HCT116 (cell line): ENCODE data around the gene IFT57.

Experiments used
- ATF3 ChIP-seq: IDR thresholded peaks from 2 replicates; pipeline ENCODE4 v1.6.1; 2012
- CEBPB ChIP-seq: IDR thresholded peaks from 2 replicates; pipeline ENCODE4 v1.6.1; 2012; ENCODE audit warnings: low read depth
- CTCF ChIP-seq, 3 experiments: fragments of 200-600 bp in 1 of 3; sonication (generic) in 1 of 3; IDR thresholded peaks in 2 of 3; conservative IDR thresholded peaks in 1 of 3; 2 replicates each; pipeline ENCODE4 v1.5.1; 2012 to 2017; ENCODE audit warnings: low read depth in 2 of 3, low read length in 2 of 3, antibody characterized with exemption in 1 of 3, borderline replicate concordance in 1 of 3, control low read depth in 1 of 3, mild to moderate bottlenecking in 1 of 3, mixed read lengths in 1 of 3, mixed run types in 1 of 3, moderate library complexity in 1 of 3; ENCODE audit not compliant: insufficient read depth in 1 of 3
- EZH2 ChIP-seq: fragments of 200-600 bp; sonication (generic); IDR thresholded peaks from 2 replicates; pipeline ENCODE4 v1.6.1; 2017; ENCODE audit warnings: antibody characterized with exemption, mixed run types
- EZH2phosphoT487 ChIP-seq: fragments of 200-600 bp; IDR thresholded peaks from 2 replicates; pipeline ENCODE4 v1.6.1; 2018; ENCODE audit warnings: antibody characterized with exemption, borderline replicate concordance
- JUND ChIP-seq: IDR thresholded peaks from 2 replicates; pipeline ENCODE4 v1.6.1; 2012
- MAX ChIP-seq: IDR thresholded peaks from 2 replicates; pipeline ENCODE4 v1.6.1; 2012
- POLR2A ChIP-seq: IDR thresholded peaks from 2 replicates; pipeline ENCODE4 v1.7.0; 2011; ENCODE audit warnings: borderline replicate concordance; ENCODE audit not compliant: insufficient read depth, insufficient read length; ENCODE audit errors: extremely low read depth
- POLR2AphosphoS5 ChIP-seq: IDR thresholded peaks from 2 replicates; pipeline ENCODE4 v1.6.1; 2011; ENCODE audit warnings: mild to moderate bottlenecking, low read depth, low read length, moderate library complexity
- RAD21 ChIP-seq: IDR thresholded peaks from 2 replicates; pipeline ENCODE4 v1.6.1; 2012; ENCODE audit warnings: low read depth, mild to moderate bottlenecking
- SIN3A ChIP-seq: IDR thresholded peaks from 2 replicates; pipeline ENCODE4 v1.6.1; 2012; ENCODE audit warnings: low read depth
- YY1 ChIP-seq: IDR thresholded peaks from 2 replicates; pipeline ENCODE4 v1.6.1; 2011; ENCODE audit warnings: low read length, low read depth, moderate library complexity, mild to moderate bottlenecking; ENCODE audit not compliant: insufficient replicate concordance; ENCODE audit errors: extremely low read depth
- ZNF274 ChIP-seq: fragments of 200-500 bp; sonication (Bioruptor generic); IDR thresholded peaks from 2 replicates; pipeline ENCODE4 v1.6.1; 2014; ENCODE audit warnings: mild to moderate bottlenecking, low read depth, low read length, inconsistent platforms

GRCh38 chr3:108243243-108243642, 21.0 kb upstream of the IFT57 start:
- no peak for TF ChIP-seq CTCF (IDR thresholded peaks at IDR 0.05 in 2 of 3, conservative IDR thresholded peaks at IDR 0.05 in 1 of 3; ENCODE audit: borderline replicate concordance in 1 of 3, insufficient read depth in 1 of 3, low read depth in 2 of 3, low read length in 2 of 3)
- TF ChIP-seq ATF3: no peak
- no peak for TF ChIP-seq POLR2A
- TF ChIP-seq MAX: no peak
- no peak for TF ChIP-seq EZH2
- TF ChIP-seq EZH2phosphoT487: no peak
- no peak for TF ChIP-seq CEBPB
- no peak for TF ChIP-seq SIN3A
- TF ChIP-seq RAD21: no peak
- TF ChIP-seq YY1: no peak
- no peak for TF ChIP-seq ZNF274
- TF ChIP-seq JUND: no peak
- TF ChIP-seq POLR2AphosphoS5: no peak
